Endometrium (tissue), 2 donors: ENCODE data around the gene SEPTIN11.
"Not testable (repeated sequence)": the region's sequence is repeated elsewhere in the genome, so short reads cannot be mapped to it uniquely, and the experiment has no call there.

ENCODE experiments used
- FAIRE-seq: peaks from 2 replicates; lab custom pipeline; 2012; peaks lifted over from hg19 to GRCh38; lab: Jason Lieb, UNC
- donor health status: control.
- donor health status: control.

The SEPTIN11 gene

GRCh38 chr4:76952071-76952470 is 2.5 kb downstream of the SEPTIN11 start:
- no peak for FAIRE-seq

GRCh38 chr4:76952656-76953582 is 3.4 kb downstream of the SEPTIN11 start:
- FAIRE-seq, result no peak

GRCh38 chr4:76953956-76954355 is 4.4 kb downstream of the SEPTIN11 start:
- FAIRE-seq, result no peak

GRCh38 chr4:76954489-76954888 is 4.9 kb downstream of the SEPTIN11 start:
- no peak for FAIRE-seq

GRCh38 chr4:76955182-76955581 is 5.6 kb downstream of the SEPTIN11 start:
- no peak for FAIRE-seq

GRCh38 chr4:76957004-76957738 is 7.6 kb downstream of the SEPTIN11 start:
- no peak for FAIRE-seq

GRCh38 chr4:76958891-76959290 is 9.3 kb downstream of the SEPTIN11 start:
- FAIRE-seq, result no peak

- no peak for FAIRE-seq
Measured at GRCh38 chr4:76960014-76960413, 10.5 kb downstream of the SEPTIN11 start.

- no peak for FAIRE-seq
Measured at GRCh38 chr4:76962406-76963130, 13.0 kb downstream of the SEPTIN11 start.

- FAIRE-seq, result no peak
Measured at GRCh38 chr4:76963131-76963750, 13.7 kb downstream of the SEPTIN11 start.

GRCh38 chr4:76963927-76964326 is 14.4 kb downstream of the SEPTIN11 start:
- FAIRE-seq, result not testable (repeated sequence)

GRCh38 chr4:76964769-76965168 is 15.2 kb downstream of the SEPTIN11 start:
- FAIRE-seq, result no peak

GRCh38 chr4:76965866-76966579 is 16.5 kb downstream of the SEPTIN11 start:
- FAIRE-seq, result no peak

GRCh38 chr4:76968937-76969336 is 19.4 kb downstream of the SEPTIN11 start:
- no peak for FAIRE-seq

- FAIRE-seq, result no peak
Measured at GRCh38 chr4:76969495-76969894, 19.9 kb downstream of the SEPTIN11 start.

GRCh38 chr4:76969941-76970529 is 20.5 kb downstream of the SEPTIN11 start:
- no peak for FAIRE-seq

GRCh38 chr4:76972306-76972705 is 22.8 kb downstream of the SEPTIN11 start:
- no peak for FAIRE-seq

- FAIRE-seq, result no peak
Measured at GRCh38 chr4:76974150-76974549, 24.6 kb downstream of the SEPTIN11 start.

- FAIRE-seq, result no peak
Measured at GRCh38 chr4:76977113-76977512, 27.6 kb downstream of the SEPTIN11 start.

GRCh38 chr4:76977736-76978350 is 28.3 kb downstream of the SEPTIN11 start:
- peak; percentile 29 for FAIRE-seq

- no peak for FAIRE-seq
Measured at GRCh38 chr4:76979236-76979635, 29.7 kb downstream of the SEPTIN11 start.
